Measurements from ENCODE around the gene TMPRSS15.

TMPRSS15 gene

DNA sequence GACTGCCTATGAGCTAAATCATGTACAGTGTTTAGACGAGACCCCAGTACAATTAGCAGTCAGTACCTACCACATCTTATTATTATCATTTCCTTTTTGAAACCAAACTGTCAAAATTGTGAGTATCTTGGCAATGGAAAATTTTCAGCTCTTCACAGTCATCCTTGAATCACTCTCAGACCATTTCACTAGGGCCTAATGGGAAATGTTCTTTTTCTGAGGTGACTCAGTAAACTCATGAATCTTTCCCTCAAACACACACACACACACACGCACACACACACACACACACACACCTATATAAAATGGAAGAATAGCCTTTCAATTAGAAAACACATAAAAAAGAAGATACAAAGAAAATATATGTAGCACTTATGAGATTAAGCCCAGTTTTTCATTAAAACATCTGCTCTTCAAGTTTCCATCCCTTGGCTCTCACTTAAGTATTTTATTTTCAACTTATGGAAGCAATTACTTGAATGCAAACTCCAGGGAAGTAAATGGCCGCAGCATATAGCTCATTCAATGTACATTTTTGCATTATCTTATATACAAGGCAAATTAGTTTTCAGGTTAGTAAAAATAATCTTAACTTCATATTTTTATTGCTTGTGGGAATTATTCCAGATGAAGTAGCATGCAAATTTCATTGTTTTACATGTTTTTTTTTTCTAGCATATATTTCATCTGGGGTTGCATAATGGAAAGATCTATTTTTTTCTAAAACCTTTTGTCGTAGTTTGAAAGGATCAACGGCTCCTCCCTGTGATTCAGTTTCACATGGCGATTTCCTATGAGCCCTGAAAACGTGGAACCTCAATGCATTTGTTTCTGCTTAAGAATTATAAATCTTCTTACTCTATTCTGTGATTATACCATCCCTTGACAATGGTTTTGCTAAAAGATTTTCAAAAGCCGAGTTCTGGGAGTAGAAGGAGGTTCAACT lies 46.3 kb upstream of the TMPRSS15 start:
- Histone ChIP-seq H3K4me3 (ENCODE audit: low read depth, low read length) (no peak overlapping the region), H3K36me3 (ENCODE audit: control insufficient read depth in 2 of 2, insufficient read depth in 1 of 2, low read length in 2 of 2) (no peaks in the 10 kb centered on the region), H3K4me1 (ENCODE audit: control insufficient read depth, insufficient read depth, low read length) (no peaks in the 10 kb centered on the region), H3K9me3 (ENCODE audit: control insufficient read depth, insufficient read depth, low read depth, low read length) (no peaks in the 10 kb centered on the region), H3K27ac (ENCODE audit: extremely low read depth, low read depth, low read length) (no peak overlapping the region)
- POLR2A ChIA-PET: no interaction called here
- TF ChIP-seq ZFP3 (tag by site-specific recombination; IDR thresholded peaks at IDR 0.05; ENCODE audit: low read depth) (no peak), BCL11B (tag by site-specific recombination; IDR thresholded peaks at IDR 0.05; ENCODE audit: low read depth) (no peak), ZNF174 (tag by site-specific recombination; IDR thresholded peaks at IDR 0.05) (no peak), ZNF26 (tag by site-specific recombination; IDR thresholded peaks at IDR 0.05) (no peak), ZNF324 (tag by site-specific recombination; IDR thresholded peaks at IDR 0.05) (no peak), BCL11A (tag by site-specific recombination; IDR thresholded peaks at IDR 0.05; ENCODE audit: low read depth) (no peak), ZNF404 (tag by site-specific recombination; IDR thresholded peaks at IDR 0.05) (no peak), ZBTB1 (tag by site-specific recombination; IDR thresholded peaks at IDR 0.05) (no peak), ZBTB6 (tag by site-specific recombination; IDR thresholded peaks at IDR 0.05) (no peak), ZNF558 (tag by site-specific recombination; IDR thresholded peaks at IDR 0.05) (no peak), ZNF10 (tag by site-specific recombination; IDR thresholded peaks at IDR 0.05) (no peak), ZNF76 (tag by site-specific recombination; IDR thresholded peaks at IDR 0.05; ENCODE audit: borderline replicate concordance, low read depth) (no peak), IKZF3 (tag by site-specific recombination; IDR thresholded peaks at IDR 0.05) (no peak), ZNF133 (tag by site-specific recombination; IDR thresholded peaks at IDR 0.05) (no peak), ZNF169 (tag by site-specific recombination; IDR thresholded peaks at IDR 0.05) (no peak), ZNF610 (tag by site-specific recombination; IDR thresholded peaks at IDR 0.05; ENCODE audit: borderline replicate concordance) (no peak), HOXC10 (CRISPR knock-in tag; IDR thresholded peaks at IDR 0.05) (no peak), KLF9 (tag by site-specific recombination; IDR thresholded peaks at IDR 0.05; ENCODE audit: low read depth) (no peak), GLI2 (tag by site-specific recombination; IDR thresholded peaks at IDR 0.05; ENCODE audit: borderline replicate concordance, low read depth) (no peak)
- CTCF ChIA-PET: interaction anchor here (0.7 kb wide), 1 partner anchor 18 kb away, joined by 3 read pairs; no protein-coding TSS in a partner anchor

DNA sequence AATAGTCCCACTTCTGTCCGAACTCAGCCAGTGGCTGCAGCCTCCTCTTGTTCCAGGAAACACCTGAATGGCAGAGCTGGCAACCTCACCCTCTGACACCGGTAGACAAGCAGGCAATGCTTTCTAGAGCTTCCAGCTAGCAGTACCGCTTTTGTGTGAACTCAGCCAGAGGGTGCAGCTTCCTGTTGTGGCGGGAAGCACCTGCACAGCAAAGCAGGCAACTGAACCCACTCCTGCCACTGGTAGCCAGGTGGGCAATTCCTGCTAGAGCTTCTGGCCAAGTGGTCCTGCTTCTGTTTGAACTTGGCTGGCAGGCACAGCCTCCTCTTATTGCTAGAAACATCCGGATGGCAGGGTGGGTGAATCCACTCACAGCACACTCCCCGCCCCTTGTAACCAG lies 40.1 kb upstream of the TMPRSS15 start:
- H3K9me3 ChIP-seq (ENCODE audit: control insufficient read depth, insufficient read depth, low read depth, low read length): no peaks in the 10 kb centered on the region
- no peak overlapping the region for H3K27ac ChIP-seq (ENCODE audit: extremely low read depth, low read depth, low read length)
- no peaks in the 10 kb centered on the region for H3K4me1 ChIP-seq (ENCODE audit: control insufficient read depth, insufficient read depth, low read length)
- no peak overlapping the region for H3K4me3 ChIP-seq (ENCODE audit: low read depth, low read length)
- TF ChIP-seq ZNF391 (tag by site-specific recombination; IDR thresholded peaks at IDR 0.05; ENCODE audit: borderline replicate concordance, low read depth) (no peak), ZNF169 (tag by site-specific recombination; IDR thresholded peaks at IDR 0.05) (no peak), MZF1 (tag by site-specific recombination; IDR thresholded peaks at IDR 0.05; ENCODE audit: borderline replicate concordance) (no peak)
- CTCF ChIA-PET: interaction anchor here (0.6 kb wide), 1 partner anchor 25 kb away, joined by 3 read pairs; no protein-coding TSS in a partner anchor
- POLR2A ChIA-PET: no interaction called here
- no peaks in the 10 kb centered on the region for H3K36me3 ChIP-seq (ENCODE audit: control insufficient read depth in 2 of 2, insufficient read depth in 1 of 2, low read length in 2 of 2)
